Esophagus mucosa (tissue), 1 donor: ENCODE data around the gene SUPT7L. TPM values are rescaled to one million over a fixed set of nuclear protein-coding genes. Genes with fewer than 3 reads are reported as not detected.
"Not testable (repeated sequence)": the region's sequence is repeated elsewhere in the genome, so short reads cannot be mapped to it uniquely, and the experiment has no call there.

Experiments used
- ATAC-seq: fragments of 200-7000 bp; cut with Tn5 transposase; one replicate; pipeline ENCODE4 v1.9.1; 2020
- total RNA-seq: library from RNA; stranded (reverse); gene quantifications from one replicate; pipeline ENCODE4 v1.2.4, GENCODE V29; 2023
- donor health status: DM: yes; HTN: yes; CAD: no.

The SUPT7L gene
- total RNA-seq, 1 donor from 2014 or later: 11.7 TPM

DNA sequence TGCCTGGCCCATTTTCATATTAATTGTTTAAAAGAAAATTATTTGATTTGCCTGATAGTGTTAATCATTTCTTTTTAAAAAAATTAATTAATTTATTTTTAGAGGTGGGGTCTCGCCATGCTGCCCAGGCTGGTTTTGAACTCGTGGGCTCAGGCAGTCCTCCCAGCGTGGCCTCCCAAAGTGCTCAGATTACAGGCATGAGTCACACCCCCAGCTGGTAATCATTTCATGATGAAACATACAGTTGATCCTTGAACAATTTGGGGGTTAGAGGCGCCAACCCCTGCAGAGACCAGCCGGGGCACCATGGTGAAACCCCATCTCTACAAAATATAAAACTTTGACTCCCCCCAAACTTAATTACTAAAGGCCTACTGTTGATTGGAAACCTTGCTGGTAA lies 26.6 kb downstream of the SUPT7L start:
- ATAC-seq: no peak

GRCh38 chr2:27634291-27634690 lies 29.1 kb downstream of the SUPT7L start:
- ATAC-seq: no peak

- not testable (repeated sequence) for ATAC-seq
These were observed 33.2 kb downstream of the SUPT7L start for GRCh38 chr2:27630257-27630656.

- peak; percentile 91 for ATAC-seq
These were observed 34.4 kb downstream of the SUPT7L start, which contains the start of the genes CCDC121 and GPN1 for GRCh38 chr2:27628767-27629709. Gene CCDC121, minus strand, starts transcription at chr2:27629012. Its CDS starts 1,213 bp downstream, at chr2:27627799. Gene GPN1, plus strand, starts transcription at chr2:27629050. Its CDS starts 9 bp downstream, at chr2:27629059.

GRCh38 chr2:27627963-27628766 lies 35.2 kb downstream of the SUPT7L start:
- ATAC-seq: peak; percentile 89

DNA sequence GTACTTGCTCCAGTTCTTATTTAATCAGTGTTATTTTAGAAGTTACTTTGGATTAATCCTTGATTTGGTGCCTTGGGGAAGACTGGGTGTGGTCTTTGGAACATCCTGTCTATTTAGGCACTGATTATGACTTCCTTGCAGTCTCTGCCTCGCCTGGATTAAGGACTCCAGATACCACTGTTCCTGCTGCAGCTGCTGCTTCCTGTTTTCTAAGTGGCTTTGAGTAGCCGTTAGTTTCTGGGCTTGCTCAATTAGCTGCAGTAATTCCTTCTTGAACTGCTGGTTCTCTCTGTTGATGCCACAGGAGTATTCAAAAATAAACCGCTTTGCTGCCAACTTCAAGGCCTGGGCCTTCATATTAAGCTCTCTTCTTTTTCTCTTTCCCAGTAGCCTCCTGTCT lies 36.5 kb downstream of the SUPT7L start:
- peak; percentile 27 for ATAC-seq

DNA sequence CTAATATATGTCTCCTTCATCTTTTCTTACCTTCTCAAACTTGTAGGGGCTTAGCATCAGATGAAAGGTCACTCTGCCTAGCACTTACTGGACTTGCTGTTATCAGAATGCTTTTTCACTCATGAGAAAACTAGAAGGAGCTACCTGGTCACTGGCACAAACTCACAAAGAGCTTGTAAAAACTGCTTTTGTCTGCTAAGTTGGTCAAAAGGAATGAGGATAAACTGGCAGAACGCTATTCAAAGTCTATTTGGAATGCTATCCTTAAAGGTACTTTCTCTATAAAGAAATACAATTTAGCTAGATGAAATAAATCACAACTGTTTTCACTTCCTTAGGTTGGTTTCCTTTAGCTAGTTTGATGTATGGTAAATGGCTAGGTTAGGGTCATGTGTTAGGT lies 37.1 kb downstream of the SUPT7L start:
- not testable (repeated sequence) for ATAC-seq

GRCh38 chr2:27624943-27625342 lies 38.5 kb downstream of the SUPT7L start:
- ATAC-seq: no peak

DNA sequence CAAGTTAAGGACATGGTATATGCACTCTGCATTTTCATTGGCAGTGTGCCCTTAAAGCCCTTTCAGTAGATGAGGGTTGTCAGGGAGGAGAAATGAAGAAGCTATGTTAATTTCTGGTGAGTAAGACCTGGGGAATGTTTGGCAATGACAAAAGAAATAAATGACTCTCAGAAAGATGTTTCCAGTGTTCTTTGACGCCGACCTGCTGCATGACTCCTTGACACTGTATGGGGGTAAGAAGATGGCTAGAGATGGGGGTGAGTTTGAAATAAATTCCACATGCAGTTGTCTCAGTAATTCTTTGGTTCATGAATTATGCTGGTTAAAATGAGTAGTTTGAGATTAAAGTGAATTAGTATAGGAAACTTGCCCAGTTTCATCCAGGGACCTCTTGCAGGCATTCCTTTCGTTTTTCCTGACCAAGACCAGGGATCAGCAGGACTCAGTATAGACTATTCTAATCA lies 40.5 kb downstream of the SUPT7L start:
- ATAC-seq: no peak

- ATAC-seq: no peak
These were observed 41.9 kb downstream of the SUPT7L start for GRCh38 chr2:27621524-27621923.

- ATAC-seq: no peak
These were observed 48.1 kb downstream of the SUPT7L start for GRCh38 chr2:27615316-27615715.

DNA sequence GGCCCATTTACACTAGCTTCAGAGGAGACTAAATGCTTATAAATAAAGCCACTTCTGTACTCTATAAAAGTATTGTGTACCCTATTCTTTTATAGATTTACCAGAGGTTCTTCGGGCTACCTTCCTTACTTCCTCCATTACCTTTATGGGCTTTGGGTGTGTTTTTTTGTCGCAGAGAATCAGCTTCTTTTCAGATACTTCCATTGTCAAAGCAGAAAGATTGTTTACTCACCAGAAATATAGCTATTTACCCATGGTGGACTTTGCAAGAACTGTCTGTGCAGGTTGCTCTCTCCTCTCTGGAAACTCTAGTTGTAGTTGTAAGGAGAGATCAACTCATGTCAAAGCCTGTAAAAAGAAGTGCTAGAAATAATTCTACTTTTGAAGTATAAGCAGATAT lies 49.4 kb downstream of the SUPT7L start:
- no peak for ATAC-seq

DNA sequence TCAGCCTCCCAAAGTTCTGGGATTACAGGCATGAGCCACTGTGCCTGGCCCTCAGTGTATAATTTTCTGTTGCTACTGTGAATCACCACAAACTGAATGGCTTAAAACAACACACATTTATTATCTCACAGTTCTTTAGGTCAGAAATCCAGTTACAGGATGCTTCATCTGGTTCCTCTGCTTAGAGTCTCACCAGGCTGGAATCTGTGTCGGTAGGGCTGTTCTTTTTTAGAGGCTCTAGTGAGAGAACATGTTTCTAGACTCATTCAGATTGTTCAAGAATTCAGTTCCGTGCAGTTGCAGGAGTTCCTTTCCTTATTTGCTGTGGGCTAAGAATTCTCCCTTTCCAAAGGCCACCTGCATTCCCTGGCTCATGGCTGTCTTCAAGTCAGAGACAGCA lies 56.8 kb downstream of the SUPT7L start:
- no peak for ATAC-seq

Other genes starting within 250 kb of the SUPT7L start
- 86.6 TPM for gene NRBP1, start 235.0 kb downstream of the SUPT7L start, total RNA-seq
- 26.0 TPM for gene KRTCAP3, start 221.2 kb downstream of the SUPT7L start, total RNA-seq
- 10.3 TPM for gene IFT172, start 173.9 kb downstream of the SUPT7L start, total RNA-seq
- gene FNDC4, start 168.4 kb downstream of the SUPT7L start, total RNA-seq: 8.5 TPM
- gene GCKR, start 166.8 kb downstream of the SUPT7L start, total RNA-seq: 0.84 TPM
- 9.2 TPM for gene ZNF512, start 80.6 kb downstream of the SUPT7L start, total RNA-seq
- 1.3 TPM for gene CCDC121, start 34.6 kb downstream of the SUPT7L start, total RNA-seq
- 26.5 TPM for gene GPN1, start 34.6 kb downstream of the SUPT7L start, total RNA-seq
- 13.3 TPM for gene SLC4A1AP, start 275 bp upstream of the SUPT7L start, total RNA-seq
- 37.3 TPM for gene MRPL33, start 108.1 kb upstream of the SUPT7L start, total RNA-seq
- gene RBKS, start 226.8 kb upstream of the SUPT7L start, total RNA-seq: 4.5 TPM
- 29.5 TPM for gene BABAM2, start 227.1 kb upstream of the SUPT7L start, total RNA-seq